HL-60 (cell line): ENCODE results near the gene ADAT2.

Experiments
- GABPA ChIP-seq: IDR thresholded peaks from 2 replicates; pipeline ENCODE4 v1.6.1; 2012; ENCODE audit warnings: low read depth
- POLR2AphosphoS5 ChIP-seq: IDR thresholded peaks from 2 replicates; pipeline ENCODE4 v1.6.1; 2012; ENCODE audit warnings: low read depth
- TF ChIP-seq, protein P1 (sequence below): IDR thresholded peaks from one replicate; pipeline ENCODE4 v1.5.1; 2011; ENCODE audit warnings: low read length, control low read depth, inconsistent platforms; ENCODE audit not compliant: insufficient read depth
- TF ChIP-seq, protein P2 (sequence below): IDR thresholded peaks from 2 replicates; pipeline ENCODE4 v1.6.1; 2012; ENCODE audit warnings: low read depth; ENCODE audit not compliant: insufficient replicate concordance

GRCh38 chr6:143485967-143486366 is 35.5 kb upstream of the ADAT2 start:
- TF ChIP-seq, protein P1, sequence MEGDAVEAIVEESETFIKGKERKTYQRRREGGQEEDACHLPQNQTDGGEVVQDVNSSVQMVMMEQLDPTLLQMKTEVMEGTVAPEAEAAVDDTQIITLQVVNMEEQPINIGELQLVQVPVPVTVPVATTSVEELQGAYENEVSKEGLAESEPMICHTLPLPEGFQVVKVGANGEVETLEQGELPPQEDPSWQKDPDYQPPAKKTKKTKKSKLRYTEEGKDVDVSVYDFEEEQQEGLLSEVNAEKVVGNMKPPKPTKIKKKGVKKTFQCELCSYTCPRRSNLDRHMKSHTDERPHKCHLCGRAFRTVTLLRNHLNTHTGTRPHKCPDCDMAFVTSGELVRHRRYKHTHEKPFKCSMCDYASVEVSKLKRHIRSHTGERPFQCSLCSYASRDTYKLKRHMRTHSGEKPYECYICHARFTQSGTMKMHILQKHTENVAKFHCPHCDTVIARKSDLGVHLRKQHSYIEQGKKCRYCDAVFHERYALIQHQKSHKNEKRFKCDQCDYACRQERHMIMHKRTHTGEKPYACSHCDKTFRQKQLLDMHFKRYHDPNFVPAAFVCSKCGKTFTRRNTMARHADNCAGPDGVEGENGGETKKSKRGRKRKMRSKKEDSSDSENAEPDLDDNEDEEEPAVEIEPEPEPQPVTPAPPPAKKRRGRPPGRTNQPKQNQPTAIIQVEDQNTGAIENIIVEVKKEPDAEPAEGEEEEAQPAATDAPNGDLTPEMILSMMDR: no peak
- TF ChIP-seq POLR2AphosphoS5 (no peak), GABPA (no peak)
- TF ChIP-seq, protein P2, sequence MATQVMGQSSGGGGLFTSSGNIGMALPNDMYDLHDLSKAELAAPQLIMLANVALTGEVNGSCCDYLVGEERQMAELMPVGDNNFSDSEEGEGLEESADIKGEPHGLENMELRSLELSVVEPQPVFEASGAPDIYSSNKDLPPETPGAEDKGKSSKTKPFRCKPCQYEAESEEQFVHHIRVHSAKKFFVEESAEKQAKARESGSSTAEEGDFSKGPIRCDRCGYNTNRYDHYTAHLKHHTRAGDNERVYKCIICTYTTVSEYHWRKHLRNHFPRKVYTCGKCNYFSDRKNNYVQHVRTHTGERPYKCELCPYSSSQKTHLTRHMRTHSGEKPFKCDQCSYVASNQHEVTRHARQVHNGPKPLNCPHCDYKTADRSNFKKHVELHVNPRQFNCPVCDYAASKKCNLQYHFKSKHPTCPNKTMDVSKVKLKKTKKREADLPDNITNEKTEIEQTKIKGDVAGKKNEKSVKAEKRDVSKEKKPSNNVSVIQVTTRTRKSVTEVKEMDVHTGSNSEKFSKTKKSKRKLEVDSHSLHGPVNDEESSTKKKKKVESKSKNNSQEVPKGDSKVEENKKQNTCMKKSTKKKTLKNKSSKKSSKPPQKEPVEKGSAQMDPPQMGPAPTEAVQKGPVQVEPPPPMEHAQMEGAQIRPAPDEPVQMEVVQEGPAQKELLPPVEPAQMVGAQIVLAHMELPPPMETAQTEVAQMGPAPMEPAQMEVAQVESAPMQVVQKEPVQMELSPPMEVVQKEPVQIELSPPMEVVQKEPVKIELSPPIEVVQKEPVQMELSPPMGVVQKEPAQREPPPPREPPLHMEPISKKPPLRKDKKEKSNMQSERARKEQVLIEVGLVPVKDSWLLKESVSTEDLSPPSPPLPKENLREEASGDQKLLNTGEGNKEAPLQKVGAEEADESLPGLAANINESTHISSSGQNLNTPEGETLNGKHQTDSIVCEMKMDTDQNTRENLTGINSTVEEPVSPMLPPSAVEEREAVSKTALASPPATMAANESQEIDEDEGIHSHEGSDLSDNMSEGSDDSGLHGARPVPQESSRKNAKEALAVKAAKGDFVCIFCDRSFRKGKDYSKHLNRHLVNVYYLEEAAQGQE: no peak
